ENCODE measurements around the gene LPCAT1. TPM values are rescaled to one million over a fixed set of nuclear protein-coding genes. Genes with fewer than 3 reads are reported as not detected.

Gene LPCAT1
- polyA plus RNA-seq, 1 donor: 46.0 TPM

GRCh38 chr5:1413211-1413610 lies 110.5 kb downstream of the LPCAT1 start:
- DNase-seq: no peak

GRCh38 chr5:1412621-1413020 lies 111.1 kb downstream of the LPCAT1 start:
- DNase-seq: no peak

GRCh38 chr5:1412163-1412562 lies 111.6 kb downstream of the LPCAT1 start:
- no peak for DNase-seq

Other genes starting within 250 kb of the LPCAT1 start
- 0.33 TPM for gene TERT, start 228.9 kb downstream of the LPCAT1 start, polyA plus RNA-seq (ENCODE audit: insufficient read length)
- 140 TPM for gene CLPTM1L, start 178.9 kb downstream of the LPCAT1 start, polyA plus RNA-seq (ENCODE audit: insufficient read length)
- gene SLC6A3, start 78.5 kb downstream of the LPCAT1 start, polyA plus RNA-seq (ENCODE audit: insufficient read length): 0.60 TPM